Astrocyte (in vitro differentiated cells and primary cell): ENCODE results near the gene SERPINE3.

ENCODE experiments used
- CTCF ChIP-seq: IDR thresholded peaks from 2 replicates; pipeline ENCODE4 v1.5.1; 2011; ENCODE audit warnings: low read depth, mild to moderate bottlenecking, inconsistent platforms, low read length, moderate library complexity; ENCODE audit not compliant: insufficient read depth
- EZH2 ChIP-seq: IDR thresholded peaks from 2 replicates; pipeline ENCODE4 v1.6.1; 2012; ENCODE audit warnings: mild to moderate bottlenecking, low read length, inconsistent platforms; ENCODE audit not compliant: insufficient read depth

- no peak for TF ChIP-seq CTCF
- no peak for TF ChIP-seq EZH2
Observed at GRCh38 chr13:51343475-51343874, 4.0 kb downstream of the SERPINE3 start.
